Dendritic cell treated with granulocyte-macrophage colony-stimulating factor and Interleukin-4, amounts not matched to agents 40 ng/mL and 50 ng/mL, for 4 days (primary cell): ENCODE measurements around the gene PKD2.
A peak's percentile ranks its signal among the peaks of the same experiment; 100 is the strongest.
"Not testable (repeated sequence)": the region's sequence is repeated elsewhere in the genome, so short reads cannot be mapped to it uniquely, and the experiment has no call there.

Experiments used
- H3K27ac Mint-ChIP-seq: one replicate; pipeline ENCODE4 v1.8.0; 2022; ENCODE audit warnings: mild to moderate bottlenecking, mixed read lengths
- H3K27me3 Mint-ChIP-seq: one replicate; pipeline ENCODE4 v1.8.0; 2022; ENCODE audit warnings: mild to moderate bottlenecking, mixed read lengths
- H3K36me3 Mint-ChIP-seq: one replicate; pipeline ENCODE4 v1.8.0; 2022; ENCODE audit warnings: low read depth, mixed read lengths
- H3K4me1 Mint-ChIP-seq: one replicate; pipeline ENCODE4 v1.8.0; 2022; ENCODE audit warnings: low read depth, mixed read lengths
- H3K4me3 Mint-ChIP-seq: one replicate; pipeline ENCODE4 v1.8.0; 2022; ENCODE audit warnings: mild to moderate bottlenecking, moderate library complexity, mixed read lengths
- H3K9me3 Mint-ChIP-seq: one replicate; pipeline ENCODE4 v1.8.0; 2022; ENCODE audit warnings: mixed read lengths
- intact Hi-C: fragments of 100-400 bp; cut with micrococcal nuclease; formaldehyde crosslinking; loops from one replicate; pipeline ENCODE4 v1.15.0; 2022

The PKD2 gene

DNA sequence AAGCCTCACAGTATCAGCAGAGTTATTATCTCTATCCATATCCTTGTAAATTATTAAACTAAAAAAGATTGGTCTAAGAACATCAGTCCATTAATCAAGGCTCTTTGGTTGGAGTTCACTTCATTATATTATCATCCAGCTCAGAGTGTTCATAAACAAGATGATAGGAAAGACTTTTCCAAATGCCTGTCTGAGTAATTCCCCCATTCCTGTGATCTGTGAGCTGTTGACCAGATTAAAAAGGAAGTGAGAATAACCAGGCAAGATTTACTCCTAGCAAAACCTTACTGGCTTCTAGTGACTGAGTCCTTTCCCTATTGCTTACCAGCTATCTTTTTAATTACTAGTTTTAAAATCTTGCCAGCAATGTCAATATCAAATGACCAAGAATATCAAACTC is 14.9 kb downstream of the PKD2 start:
- H3K4me3 Mint-ChIP-seq, result no peak overlapping the region
- peak overlapping the region; percentile 65 for H3K27ac Mint-ChIP-seq
- peaks cover 19% of the 10 kb centered on the region for H3K9me3 Mint-ChIP-seq
- H3K27me3 Mint-ChIP-seq, result no peaks in the 10 kb centered on the region
- H3K36me3 Mint-ChIP-seq, result peaks cover 79% of the 10 kb centered on the region
- intact Hi-C loops, result loop anchor here (10.0 kb wide), 1 partner anchor 287 kb away; no protein-coding TSS in a partner anchor
- peaks cover 34% of the 10 kb centered on the region for H3K4me1 Mint-ChIP-seq

DNA sequence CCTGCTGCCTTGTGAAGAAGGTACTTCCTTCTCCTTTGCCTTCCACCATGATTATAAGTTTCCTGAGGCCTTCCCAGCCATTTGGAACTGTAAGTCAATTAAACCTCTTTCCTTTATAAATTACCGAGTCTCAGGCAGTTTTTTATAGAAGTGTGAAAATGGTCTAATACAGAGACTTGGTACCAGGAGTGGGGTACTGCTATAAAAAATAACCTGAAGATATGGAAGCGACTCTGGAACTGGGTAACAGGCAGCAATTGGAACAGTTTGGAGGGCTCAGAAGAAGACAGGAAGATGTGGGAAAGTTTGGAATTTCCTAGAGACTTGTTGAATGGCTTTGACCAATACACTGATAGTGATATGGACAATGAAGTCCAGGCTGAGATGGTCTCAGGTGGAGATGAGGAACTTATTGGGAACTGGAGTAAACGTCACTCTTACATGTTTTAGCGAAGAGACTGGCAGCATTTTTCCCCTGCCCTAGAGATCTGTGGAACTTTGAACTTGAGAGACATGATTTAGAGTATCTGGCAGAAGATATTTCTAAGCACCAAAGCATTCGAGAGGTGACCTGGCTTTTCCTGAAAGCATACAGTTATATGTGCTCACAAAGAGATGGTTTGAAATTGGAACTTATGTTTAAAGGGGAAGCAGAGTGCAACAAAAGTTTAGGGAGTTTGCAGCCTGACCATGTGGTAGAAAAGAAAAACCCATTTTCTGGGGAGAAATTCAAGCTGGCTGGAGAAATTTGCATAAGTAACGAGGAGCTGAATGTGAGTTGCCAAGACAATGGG is 18.6 kb downstream of the PKD2 start:
- H3K4me3 Mint-ChIP-seq, H3K27me3 Mint-ChIP-seq: not testable (repeated sequence)
- peaks cover 87% of the 10 kb centered on the region for H3K36me3 Mint-ChIP-seq
- peak overlapping the region; percentile 89 for H3K27ac Mint-ChIP-seq
- peaks cover 43% of the 10 kb centered on the region for H3K4me1 Mint-ChIP-seq
- peaks cover 25% of the 10 kb centered on the region for H3K9me3 Mint-ChIP-seq
- intact Hi-C loops, result loop anchor here (10.0 kb wide), 1 partner anchor 291 kb away; no protein-coding TSS in a partner anchor

DNA sequence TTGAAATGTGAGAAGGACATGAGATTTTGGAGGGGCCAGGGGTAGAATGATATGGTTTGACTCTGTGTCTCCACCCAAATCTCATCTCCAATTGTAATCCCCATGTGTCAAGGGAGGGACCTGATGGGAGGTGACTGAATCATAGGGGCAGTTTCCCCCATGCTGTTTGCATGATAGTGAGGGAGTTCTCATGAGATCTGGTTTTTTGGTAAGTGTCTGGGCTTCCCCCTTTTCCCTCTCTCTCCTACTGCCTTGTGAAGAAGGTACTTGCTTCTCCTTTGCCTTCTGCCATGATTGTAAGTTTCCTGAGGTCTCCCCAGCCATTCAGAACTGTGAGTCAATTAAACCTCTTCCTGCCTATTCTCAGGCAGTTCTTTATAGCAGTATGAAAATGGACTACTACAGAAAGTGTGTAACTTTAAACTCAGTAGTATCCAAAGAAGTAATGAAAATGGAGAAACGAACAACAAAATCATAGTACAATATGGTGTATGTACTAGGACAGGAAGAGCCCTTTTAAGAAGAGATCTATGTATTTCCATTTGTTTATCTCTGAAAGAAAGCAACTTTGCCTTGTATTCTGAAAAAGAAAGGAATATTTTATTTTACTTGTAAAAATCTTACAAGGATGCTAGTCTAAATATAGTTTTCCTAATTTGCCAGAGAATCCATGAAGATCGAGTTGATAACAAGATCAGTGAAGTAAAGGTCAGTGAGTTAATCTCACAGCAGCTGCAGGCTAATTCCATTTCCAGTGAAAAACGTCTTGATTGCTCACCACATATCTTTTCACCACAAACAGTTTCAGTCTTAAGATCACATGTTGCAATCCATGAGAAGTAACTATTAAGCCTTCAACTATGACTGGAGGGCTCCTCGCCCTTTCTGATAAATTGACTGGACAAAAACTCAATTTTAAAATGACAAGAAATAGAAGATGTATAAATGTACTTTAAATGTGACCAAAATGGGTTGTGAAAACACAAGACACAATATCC is 20.5 kb downstream of the PKD2 start:
- Mint-ChIP-seq H3K36me3 (peaks cover 79% of the 10 kb centered on the region), H3K27me3 (no peaks in the 10 kb centered on the region), H3K27ac (peak overlapping the region; percentile 89), H3K9me3 (peaks cover 25% of the 10 kb centered on the region), H3K4me1 (peaks cover 39% of the 10 kb centered on the region), H3K4me3 (peak overlapping the region; percentile 26)
- intact Hi-C loops, result loop anchor here (10.0 kb wide), 1 partner anchor 293 kb away; no protein-coding TSS in a partner anchor

DNA sequence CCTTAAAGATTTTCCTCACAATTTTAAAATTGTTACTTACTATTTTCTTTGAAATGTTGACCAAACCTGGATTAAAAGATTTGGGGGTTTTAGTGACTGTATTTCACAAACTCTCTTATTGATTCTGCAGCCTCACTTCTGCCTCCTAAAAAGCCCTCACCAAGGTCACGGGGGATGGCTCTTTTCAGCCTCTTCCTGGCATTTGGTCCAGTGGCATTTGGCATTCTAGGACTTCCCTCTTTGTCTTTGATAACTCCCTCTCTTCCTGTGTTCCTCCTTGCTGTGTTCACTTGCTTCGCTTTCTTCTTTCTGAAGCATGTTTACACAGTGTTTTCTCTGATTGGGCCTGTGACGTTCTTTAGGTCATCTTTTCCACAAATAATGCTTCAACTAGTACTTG is 21.5 kb downstream of the PKD2 start:
- H3K27ac Mint-ChIP-seq, result peak overlapping the region; percentile 89
- peaks cover 25% of the 10 kb centered on the region for H3K9me3 Mint-ChIP-seq
- intact Hi-C loops, result loop anchor here (10.0 kb wide), 1 partner anchor 294 kb away; no protein-coding TSS in a partner anchor
- H3K4me3 Mint-ChIP-seq, result peak overlapping the region; percentile 48
- H3K27me3 Mint-ChIP-seq, result no peaks in the 10 kb centered on the region
- peaks cover 77% of the 10 kb centered on the region for H3K36me3 Mint-ChIP-seq
- peaks cover 39% of the 10 kb centered on the region for H3K4me1 Mint-ChIP-seq

DNA sequence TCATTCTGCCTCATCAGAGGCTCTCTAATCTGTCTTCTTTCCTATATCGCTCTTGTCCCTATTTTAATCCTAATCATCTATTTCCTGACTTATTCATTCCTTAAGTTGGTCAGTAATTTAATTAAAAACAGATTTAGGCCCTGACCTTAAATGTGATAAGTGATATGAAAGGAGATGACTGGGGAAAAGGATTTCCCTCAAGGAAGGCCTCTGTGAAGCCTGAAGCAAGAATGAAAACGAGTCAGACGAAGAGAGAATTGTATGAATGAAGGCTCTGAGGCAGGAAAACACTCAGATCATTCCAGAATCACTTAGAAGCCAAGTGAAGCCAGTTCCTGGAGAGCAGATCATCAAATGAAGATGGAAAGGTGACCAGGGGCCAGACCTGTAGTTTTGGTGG is 22.1 kb downstream of the PKD2 start:
- intact Hi-C loops, result loop anchor here (10.0 kb wide), 1 partner anchor 295 kb away; no protein-coding TSS in a partner anchor
- H3K36me3 Mint-ChIP-seq, result peaks cover 77% of the 10 kb centered on the region

DNA sequence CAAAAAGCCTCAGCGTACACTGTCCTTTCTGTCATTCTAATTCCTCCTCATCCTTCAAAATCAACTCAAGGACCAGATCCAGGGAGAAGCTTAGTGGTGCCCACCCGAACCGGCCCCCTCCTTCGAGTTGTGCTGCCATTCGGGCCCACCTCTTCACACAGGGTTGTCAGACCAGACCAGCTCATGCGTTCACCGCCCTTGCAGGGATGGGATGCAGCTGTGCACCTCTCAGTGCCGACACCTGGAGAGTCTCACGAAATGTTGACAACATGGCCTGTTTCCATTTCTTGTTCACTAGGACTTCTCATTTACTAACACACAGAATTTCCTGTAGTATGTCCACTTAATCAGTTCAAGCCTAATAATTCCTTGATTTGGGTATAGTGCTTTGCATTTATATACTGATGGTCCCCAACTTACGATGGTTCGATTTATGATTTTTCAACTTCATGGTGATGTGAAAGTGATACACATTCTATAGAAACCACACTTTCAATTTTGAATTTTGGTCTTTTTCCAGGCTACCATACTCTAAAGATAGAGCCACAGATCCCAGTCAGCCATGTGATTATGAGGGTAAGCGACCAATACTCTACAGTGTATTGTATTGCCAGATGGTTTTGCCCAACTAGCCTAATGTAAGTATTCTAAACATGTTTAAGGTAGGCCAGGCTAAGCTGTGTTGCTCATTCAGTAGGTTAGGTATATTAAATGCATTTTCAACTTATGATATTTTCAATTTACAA is 23.3 kb downstream of the PKD2 start:
- H3K9me3 Mint-ChIP-seq, result peaks cover 20% of the 10 kb centered on the region
- intact Hi-C loops, result loop anchor here (10.0 kb wide), 1 partner anchor 484 kb away; no protein-coding TSS in a partner anchor
- H3K4me1 Mint-ChIP-seq, result peaks cover 47% of the 10 kb centered on the region
- H3K36me3 Mint-ChIP-seq, result peaks cover 66% of the 10 kb centered on the region
- H3K27me3 Mint-ChIP-seq, result no peaks in the 10 kb centered on the region
- H3K27ac Mint-ChIP-seq, result peak overlapping the region; percentile 89
- no peak overlapping the region for H3K4me3 Mint-ChIP-seq

More for the DNA sequence above, 22.1 kb downstream of the PKD2 start:
- H3K9me3 Mint-ChIP-seq, result peaks cover 25% of the 10 kb centered on the region
- H3K4me3 Mint-ChIP-seq, result no peak overlapping the region
- H3K27ac Mint-ChIP-seq, result peak overlapping the region; percentile 89
- peaks cover 39% of the 10 kb centered on the region for H3K4me1 Mint-ChIP-seq
- H3K27me3 Mint-ChIP-seq, result no peaks in the 10 kb centered on the region

DNA sequence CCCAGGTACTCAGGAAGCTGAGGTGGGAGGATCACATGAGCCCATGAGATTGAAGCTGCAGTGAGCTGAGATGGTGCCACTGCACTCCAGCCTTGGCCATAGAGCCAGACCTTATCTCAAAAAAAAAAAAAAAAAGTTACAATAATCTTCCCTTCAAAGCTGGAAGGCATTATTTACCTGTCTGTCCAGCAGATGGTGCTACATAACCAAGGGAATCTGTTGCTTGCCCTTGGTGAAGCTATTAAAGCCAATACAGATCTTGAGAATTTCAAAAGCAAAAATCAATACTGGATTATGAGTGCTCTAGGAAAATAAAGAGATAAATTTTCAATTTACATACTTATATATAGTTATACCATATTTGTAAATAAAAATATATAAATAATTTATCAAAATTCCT is 25.9 kb downstream of the PKD2 start:
- Mint-ChIP-seq H3K36me3 (peaks cover 43% of the 10 kb centered on the region), H3K27me3 (no peaks in the 10 kb centered on the region), H3K9me3 (no peaks in the 10 kb centered on the region), H3K27ac (no peak overlapping the region), H3K4me3 (no peak overlapping the region), H3K4me1 (peaks cover 35% of the 10 kb centered on the region)
- intact Hi-C loops, result loop anchor here (10.0 kb wide), 1 partner anchor 481 kb away; no protein-coding TSS in a partner anchor

DNA sequence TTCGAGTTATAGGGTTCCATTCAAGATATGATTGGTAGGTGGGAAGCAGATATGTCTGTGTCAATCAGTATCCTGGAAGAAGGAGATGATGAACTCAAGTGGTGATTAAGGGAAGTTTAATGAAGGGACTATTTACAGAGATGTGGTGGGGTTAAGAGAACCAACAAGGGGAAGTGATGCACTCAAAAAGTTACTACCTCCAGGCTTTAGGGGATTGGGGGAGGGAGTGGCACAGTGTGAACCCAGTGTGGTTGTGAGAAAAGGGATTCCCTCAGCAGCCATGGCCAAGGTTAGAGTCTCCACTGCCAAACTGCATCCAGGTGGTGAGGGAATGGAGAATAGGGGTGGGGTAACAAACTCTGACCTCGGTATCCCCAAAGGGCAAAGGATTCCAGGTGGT is 27.9 kb downstream of the PKD2 start:
- peaks cover 27% of the 10 kb centered on the region for H3K36me3 Mint-ChIP-seq
- H3K4me3 Mint-ChIP-seq, result no peak overlapping the region
- peaks cover 19% of the 10 kb centered on the region for H3K4me1 Mint-ChIP-seq
- H3K9me3 Mint-ChIP-seq, result no peaks in the 10 kb centered on the region
- H3K27ac Mint-ChIP-seq, result no peak overlapping the region
- intact Hi-C loops, result loop anchor here (2.0 to 10.0 kb wide), 2 partner anchors 176 to 480 kb away; no protein-coding TSS in a partner anchor
- H3K27me3 Mint-ChIP-seq, result no peaks in the 10 kb centered on the region

DNA sequence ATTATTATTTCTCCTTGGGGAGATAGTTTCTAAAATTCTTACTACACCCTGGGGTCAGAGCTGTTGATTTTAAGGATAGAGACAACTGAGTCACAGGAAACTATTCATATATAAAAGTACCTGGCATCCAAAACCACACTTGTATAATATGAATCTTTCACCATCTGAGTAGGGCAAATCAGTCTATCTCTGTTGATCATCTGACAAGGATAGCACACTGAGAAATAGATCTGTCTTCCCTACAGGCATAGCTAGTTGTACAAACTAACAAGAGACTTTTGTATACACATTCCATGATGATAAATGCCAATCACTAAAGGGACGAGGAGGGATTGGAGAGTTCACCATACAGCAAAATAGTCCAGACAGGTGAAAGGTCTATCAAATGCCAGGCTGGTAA is 30.0 kb downstream of the PKD2 start:
- Mint-ChIP-seq H3K27me3 (no peaks in the 10 kb centered on the region), H3K4me1 (peaks cover 12% of the 10 kb centered on the region), H3K4me3 (no peak overlapping the region), H3K27ac (no peak overlapping the region), H3K9me3 (no peaks in the 10 kb centered on the region), H3K36me3 (peaks cover 19% of the 10 kb centered on the region)
- intact Hi-C loops, result loop anchor here (10.0 kb wide), 1 partner anchor 477 kb away; no protein-coding TSS in a partner anchor

DNA sequence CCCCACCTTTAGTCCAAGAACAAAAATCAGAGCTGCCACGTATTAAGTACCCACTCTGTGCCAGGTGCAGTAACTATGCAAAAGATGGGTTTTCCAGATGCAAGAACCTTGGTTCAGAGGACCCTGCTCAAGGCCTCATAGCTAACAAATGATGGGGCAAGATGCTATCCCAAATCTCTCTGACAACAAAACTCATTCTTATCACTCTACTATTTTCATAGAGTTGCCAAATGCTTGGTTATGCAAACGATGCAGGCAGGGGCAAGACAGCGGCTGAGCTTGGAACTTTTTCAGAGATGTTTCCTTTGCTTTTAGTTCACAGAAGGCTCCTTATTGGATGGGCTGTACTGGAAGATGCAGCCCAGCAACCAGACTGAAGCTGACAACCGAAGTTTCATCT is 30.5 kb downstream of the PKD2 start:
- Mint-ChIP-seq H3K27me3 (no peaks in the 10 kb centered on the region), H3K27ac (no peak overlapping the region), H3K4me3 (no peak overlapping the region), H3K36me3 (peaks cover 14% of the 10 kb centered on the region), H3K4me1 (peaks cover 8% of the 10 kb centered on the region), H3K9me3 (no peaks in the 10 kb centered on the region)
- intact Hi-C loops, result loop anchor here (10.0 kb wide), 1 partner anchor 477 kb away; no protein-coding TSS in a partner anchor

DNA sequence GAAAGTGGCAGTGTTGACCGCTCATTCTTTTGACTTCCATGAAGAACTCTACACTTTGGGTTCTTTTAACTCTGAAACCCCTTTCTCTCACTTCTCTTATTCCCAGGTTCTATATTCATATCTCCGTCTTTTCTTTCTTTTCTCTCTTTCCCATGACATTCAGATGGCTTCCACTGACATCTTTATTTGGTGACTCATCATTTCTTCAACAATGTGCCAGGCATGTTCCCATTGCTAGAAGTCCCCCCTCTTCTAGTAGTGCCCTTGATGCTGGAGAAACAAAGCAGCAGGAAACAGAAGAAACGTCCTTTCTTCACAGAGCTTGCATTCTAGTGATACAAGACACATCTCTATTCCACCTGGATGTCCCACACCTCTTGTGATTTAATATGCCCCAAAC is 33.3 kb downstream of the PKD2 start:
- H3K4me1 Mint-ChIP-seq, result peaks cover 6% of the 10 kb centered on the region
- no peak overlapping the region for H3K27ac Mint-ChIP-seq
- H3K36me3 Mint-ChIP-seq, result peaks cover 7% of the 10 kb centered on the region
- intact Hi-C loops, result no loop called here
- H3K27me3 Mint-ChIP-seq, result no peaks in the 10 kb centered on the region
- H3K9me3 Mint-ChIP-seq, result no peaks in the 10 kb centered on the region
- H3K4me3 Mint-ChIP-seq, result no peak overlapping the region

DNA sequence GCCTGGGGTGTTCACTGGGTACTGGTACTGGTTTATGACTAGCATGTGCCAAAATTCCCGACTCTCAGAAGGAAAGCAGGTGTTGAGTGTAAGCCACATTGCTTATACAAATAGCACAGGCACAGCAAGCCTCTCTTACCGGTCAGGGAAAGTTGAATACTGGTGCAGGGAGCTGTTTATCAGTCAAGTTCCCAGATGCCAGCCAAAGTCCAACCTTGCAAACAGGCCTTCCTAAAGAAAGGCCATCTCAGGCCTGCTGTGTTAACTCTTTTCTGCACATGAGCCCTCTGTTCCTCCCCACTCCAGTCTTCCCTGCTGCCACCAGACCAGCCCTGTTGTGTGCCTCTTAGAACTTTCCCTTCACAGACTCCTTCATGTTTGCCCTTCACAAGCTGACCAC is 34.2 kb downstream of the PKD2 start:
- no peaks in the 10 kb centered on the region for H3K27me3 Mint-ChIP-seq
- H3K36me3 Mint-ChIP-seq, result peaks cover 16% of the 10 kb centered on the region
- H3K4me3 Mint-ChIP-seq, result no peak overlapping the region
- H3K27ac Mint-ChIP-seq, result no peak overlapping the region
- intact Hi-C loops, result no loop called here
- no peaks in the 10 kb centered on the region for H3K9me3 Mint-ChIP-seq
- peaks cover 6% of the 10 kb centered on the region for H3K4me1 Mint-ChIP-seq

DNA sequence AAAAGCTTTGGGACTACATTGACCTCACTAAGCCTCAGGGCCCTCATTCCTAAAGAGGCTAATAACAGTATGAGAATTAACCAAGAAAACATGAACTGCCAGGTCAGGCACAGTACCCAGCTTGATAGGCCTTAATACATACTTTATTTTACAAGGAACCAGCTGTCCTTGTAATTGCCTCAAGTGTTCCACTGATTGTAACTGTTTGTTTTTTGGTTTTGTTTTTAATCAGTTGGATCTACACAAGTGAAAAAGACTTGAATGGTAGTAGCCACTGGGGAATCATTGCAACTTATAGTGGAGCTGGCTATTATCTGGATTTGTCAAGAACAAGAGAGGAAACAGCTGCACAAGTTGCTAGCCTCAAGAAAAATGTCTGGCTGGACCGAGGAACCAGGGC is 35.6 kb downstream of the PKD2 start:
- Mint-ChIP-seq H3K9me3 (no peaks in the 10 kb centered on the region), H3K4me1 (peaks cover 6% of the 10 kb centered on the region), H3K27me3 (no peaks in the 10 kb centered on the region), H3K36me3 (peaks cover 30% of the 10 kb centered on the region), H3K27ac (no peak overlapping the region), H3K4me3 (no peak overlapping the region)
- intact Hi-C loops, result no loop called here
